ENCODE data around the gene ZNF669.

The ZNF669 gene

DNA sequence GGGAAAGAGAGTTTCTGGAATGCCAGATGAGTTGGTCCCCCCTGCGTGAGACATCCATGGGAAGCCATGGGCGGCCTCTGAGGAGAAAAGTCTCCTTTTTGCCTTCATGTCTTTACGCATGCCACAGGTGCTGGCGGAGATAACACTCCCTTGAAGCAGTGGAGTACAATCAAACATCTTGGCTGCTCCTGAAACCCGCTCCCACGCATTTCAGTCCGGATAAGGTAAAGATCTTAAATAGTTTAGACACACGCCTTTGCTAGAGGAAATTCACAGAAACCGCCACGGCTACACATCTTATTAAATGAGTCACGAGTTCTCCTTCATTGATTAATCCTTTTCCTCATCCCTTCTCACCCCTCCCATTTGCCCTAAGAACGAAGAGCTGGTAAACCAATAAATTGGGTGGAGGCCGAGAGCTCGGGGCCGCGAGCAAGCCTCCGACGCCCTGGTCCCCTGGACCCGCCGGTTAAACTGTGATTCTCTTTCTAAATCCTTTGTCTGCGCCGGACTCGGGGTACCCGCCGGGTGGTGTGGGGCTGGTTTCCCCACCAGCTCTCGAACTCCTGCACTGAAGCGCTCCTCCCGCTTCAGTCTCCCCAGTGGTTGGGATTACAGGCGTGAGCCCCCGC, 6.6 kb upstream of the ZNF669 start:
- FAIRE-seq = no peak

DNA sequence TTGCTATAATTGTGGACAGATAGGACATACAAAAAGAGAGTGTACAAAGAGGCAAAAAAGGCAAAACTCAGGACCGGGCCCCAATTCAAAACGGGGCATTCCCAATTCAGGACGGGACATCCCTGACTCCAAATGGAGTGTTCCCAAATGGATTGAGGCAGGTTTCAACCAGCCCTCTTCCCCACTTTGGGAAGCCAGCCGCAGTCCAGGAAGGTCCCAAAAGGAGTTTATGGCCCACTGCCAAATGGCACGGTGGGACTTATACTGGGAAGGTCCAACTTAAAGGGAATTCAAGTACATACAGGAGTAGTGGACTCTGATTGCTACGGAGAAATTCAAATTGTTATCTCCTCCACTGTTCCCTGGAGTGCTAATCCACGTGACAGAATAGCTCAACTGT, 3.5 kb upstream of the ZNF669 start:
- FAIRE-seq = no peak

DNA sequence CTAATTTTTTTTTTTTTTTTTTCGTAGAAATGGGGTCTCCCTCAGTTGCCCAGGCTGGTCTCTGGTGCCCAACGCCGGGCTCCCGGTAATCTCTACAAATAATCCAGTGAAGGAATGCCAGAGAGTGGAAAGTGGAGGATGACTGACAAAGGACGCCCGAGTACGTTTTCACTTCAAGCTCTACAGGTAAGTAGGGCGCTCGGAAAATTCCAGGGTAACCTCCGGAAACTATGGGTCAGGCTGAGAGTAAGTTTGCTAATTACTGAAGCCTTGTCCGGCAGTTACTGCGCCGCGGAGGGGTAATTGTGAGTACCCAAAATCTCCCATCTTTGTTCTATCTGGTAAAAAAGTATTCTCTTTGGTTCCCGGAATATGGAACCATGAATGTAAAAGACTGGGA, 1.8 kb upstream of the ZNF669 start:
- no peak for FAIRE-seq

DNA sequence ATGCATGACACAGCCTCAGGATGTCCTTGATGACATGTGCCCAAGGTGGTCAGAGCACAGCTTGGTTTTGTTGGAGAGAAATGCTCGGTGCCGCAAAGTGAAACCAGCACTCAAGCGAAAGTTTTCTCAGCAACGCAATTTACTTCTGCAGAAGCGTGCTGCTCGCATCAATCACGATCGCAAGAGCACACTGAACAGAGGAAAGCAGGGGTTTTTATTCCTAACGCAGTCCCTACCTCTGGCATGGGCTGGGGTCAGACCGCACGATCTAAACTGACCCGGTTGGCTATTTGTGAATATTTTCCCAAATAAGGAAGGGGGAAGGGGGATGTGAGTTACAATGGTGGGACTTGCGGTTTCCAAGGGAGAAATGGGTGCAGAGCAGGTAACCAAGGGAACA, 809 bp upstream of the ZNF669 start:
- no peak for FAIRE-seq

DNA sequence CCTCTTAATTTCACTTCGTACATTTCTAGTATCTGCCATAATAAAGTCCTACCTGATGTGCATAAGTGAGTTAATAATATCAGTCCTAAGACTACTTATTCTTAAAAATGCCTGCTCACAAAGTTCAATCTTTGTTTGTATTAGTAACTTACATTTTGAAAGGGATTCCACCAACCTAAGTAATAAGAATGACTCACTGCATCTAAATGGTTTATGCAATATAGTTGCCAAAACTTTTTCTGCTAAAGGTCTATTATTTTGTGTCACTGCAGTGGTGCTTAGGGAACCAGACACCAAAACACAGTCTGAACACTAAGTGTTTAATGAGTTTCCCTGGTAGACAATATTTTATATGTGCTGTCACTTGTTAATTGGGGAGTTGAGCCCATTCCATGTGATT, 1.8 kb downstream of the ZNF669 start:
- FAIRE-seq = no peak

DNA sequence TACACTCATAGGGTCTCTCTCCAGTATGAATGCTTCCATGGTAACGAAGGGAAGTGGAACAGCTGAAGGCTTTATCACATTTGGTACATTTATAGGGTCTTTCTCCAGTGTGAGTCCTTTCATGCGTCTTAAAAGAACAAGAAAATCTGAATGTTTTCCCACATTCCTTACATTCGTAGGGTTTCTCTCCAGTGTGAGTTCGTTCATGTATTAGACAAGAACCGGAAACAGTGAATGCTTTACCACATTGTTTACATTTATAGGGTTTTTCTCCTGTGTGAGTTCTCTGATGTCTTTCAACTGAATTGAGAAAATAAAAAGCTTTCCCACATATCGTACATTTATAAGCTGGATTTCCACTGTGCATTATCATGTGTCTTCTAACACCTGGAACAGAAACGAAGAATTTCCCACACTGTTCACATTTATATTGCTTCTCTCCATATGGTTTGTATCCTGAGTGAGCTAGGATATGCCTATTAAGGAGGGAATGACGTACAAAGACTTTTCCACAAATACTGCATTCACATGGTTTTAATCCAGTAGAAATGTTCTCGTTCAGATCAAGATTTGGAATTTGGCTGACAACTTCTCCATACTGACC, 3.4 kb downstream of the ZNF669 start:
- no peak for FAIRE-seq

DNA sequence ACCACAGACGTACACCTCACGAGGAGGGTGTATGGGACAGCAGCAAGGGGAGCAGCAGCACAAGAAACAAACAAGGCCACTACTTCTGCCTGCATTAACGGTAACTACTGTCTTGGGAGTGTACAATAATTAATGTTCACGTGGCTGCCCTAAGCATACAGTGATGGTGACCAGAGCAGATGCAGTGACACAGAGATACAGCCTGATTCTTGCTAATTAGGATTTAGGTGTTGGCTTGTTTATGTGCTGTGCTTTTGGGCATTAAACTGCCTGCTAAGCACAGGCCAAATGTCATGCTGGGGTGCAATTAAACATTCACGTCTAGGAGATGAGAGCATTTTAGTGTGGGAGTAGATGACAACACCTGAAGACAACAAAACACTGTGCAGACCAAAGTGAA, 7.2 kb downstream of the ZNF669 start:
- FAIRE-seq = no peak

DNA sequence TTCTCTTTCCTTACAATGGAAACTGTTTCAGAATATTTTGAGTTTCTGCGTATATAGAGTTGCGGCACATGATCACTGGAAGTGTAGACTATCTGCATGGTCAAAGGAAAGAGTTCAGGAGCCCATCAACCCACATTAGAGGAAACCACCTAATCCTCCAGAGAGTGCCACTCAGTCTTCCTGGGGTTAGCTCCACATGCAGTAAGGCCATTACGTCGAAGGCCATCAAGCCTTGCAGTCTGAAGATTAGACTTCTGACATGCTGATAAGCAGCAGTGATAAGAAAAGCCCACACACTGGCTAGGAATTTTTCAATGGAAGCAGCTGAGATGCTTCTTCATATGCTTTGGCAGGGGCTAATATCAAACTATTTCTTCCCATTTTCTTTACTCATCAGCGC, 7.6 kb downstream of the ZNF669 start:
- FAIRE-seq = no peak

DNA sequence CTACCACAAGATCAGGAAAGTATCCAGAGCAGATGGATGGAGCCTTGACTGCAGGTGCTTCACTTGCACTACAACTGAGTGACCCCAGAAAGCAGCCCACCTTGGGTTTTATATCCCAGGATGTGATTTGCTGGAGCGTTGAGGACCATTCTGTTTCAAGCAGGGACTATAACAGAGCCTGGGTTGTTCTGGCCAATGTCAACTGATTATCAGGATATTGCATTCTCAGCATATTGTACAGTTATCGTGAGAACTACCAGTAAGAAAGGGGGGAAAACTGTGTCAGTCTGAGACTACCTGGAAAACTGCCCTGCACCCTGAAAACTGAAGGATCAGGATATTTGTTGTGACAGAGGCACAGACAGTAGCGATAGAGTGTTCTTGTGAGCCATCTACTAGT, 8.0 kb downstream of the ZNF669 start:
- FAIRE-seq = no peak

DNA sequence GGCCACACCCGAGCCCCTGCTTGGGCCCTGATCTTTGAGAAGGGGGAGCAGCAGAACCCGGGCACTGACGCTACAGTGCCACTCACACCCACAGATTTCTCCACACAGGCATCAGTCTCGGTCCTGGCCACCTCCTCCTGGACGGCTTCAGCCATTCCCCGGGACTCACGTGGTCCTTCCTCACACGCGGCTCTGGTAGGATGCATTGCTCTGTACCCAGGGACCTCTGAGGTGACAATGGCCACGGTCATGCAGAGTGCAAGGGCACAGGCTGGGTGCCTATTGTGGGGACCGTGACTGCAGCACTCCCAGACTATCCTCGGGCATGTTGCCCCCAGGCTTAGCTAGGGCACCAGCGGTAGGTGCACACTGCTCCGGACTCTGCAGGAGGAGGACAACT, 13.7 kb downstream of the ZNF669 start:
- FAIRE-seq = no peak

DNA sequence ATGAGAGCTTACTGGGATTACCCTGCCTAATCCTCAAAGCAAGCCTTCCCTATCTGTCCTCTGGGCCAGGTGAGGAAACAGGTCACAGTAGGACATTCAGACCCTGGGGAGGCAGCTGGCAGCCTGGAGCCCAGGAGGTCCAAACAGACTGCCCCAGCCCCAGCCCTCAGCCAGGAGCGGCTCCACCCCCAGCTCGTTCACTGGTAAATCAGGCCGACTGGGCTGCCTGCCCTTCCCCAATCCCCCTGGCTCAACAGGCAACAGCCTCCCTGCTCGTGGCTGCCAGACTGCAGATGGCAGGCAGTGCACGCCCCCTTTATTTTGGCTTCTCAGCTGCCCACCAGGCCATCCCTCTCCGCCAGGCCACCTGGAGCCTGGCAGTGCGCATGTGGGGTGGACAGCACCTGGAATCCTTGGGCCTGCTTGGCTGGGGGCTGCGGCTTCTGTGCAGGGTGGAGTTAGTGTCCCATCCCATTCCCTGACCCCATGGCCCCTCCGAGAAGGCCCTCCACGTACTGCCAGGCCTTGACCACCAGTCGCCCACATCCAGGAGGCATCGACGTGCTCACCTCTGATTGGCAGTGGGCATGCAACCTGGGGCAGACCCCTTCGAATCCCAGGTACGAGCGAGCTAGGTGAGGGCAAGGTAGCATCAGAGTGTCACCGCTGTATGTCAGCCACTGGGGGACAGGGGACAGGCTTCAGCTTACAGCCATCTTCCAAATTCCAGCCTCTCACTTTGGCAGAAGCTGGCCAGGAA, 14.4 kb downstream of the ZNF669 start:
- no peak for FAIRE-seq

DNA sequence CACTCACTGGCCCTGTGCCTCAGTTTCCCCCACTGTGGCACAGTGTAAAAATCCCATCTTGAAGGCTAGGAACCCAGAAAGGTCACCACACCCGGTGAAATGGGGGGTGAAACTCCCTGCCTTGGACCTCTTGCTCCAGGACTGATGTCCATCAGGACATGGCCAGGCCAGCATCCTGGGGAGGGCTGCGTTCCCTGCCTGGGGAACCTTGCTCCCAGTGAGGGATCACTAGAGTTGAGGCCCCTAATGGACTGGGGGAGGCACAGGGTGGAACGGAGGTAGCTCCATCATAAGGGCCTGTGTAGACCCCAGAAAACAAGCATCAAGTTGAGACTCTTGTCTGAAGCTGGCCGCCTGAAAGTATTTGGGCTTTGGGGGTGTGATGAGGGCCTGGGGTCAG, 15.2 kb downstream of the ZNF669 start:
- FAIRE-seq = no peak

DNA sequence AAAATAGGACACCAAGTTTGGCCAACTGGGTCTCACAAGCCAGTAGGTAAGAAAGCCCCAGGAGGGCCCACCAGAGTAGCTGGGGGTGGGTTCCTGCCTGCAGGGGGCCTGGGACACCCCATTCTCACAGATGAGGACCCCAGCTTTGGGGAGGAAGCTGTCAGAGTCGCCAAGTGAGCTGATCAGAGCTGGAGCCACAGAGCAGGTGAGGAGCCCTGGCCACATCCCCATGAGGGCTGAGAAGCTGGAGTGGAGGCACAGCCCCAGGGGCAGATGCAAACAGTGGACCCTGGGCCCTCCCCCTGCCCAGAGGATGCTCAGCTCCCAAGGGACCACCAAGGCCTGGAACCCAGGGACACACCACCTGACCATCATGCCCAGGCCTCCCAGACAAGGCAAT, 16.9 kb downstream of the ZNF669 start:
- FAIRE-seq = no peak

DNA sequence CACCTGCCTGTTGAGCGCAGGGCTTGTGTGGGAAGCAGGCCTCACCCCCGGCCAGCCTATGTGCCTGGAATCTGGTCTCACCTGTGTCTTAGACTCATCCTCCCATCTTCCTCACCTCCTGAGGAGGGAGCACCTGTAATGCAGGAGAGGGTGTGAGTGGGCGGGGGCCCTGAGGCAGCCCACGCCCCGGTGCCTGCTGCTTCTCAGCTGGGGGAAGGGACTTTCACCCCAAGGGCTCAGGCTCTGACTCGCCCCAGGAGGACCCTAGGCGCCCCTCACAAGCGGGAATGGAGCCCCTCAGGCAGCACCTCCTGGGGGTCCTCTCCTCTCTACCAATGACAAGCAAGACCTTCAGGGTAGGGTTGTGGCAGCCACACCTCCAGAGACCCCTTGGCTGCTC, 18.8 kb downstream of the ZNF669 start:
- FAIRE-seq = no peak

DNA sequence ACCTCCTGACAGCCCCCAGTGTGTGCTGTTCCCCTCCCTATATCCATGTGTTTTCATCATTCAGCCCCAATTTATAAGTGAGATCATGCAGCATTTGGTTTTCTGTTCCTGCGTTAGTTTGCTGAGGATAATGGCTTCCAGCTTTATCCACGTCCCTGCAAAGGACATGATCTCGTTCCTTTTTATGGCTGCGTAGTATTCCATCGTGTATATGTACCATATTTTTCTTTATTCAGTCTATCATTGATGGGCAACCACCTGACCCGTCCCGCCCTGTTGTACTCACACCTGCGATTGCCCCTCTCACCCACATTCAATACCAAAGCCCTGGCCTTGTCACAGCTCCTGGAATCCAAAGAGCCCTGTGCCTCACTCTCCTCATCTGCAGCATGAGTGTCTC, 19.4 kb downstream of the ZNF669 start:
- FAIRE-seq = no peak

DNA sequence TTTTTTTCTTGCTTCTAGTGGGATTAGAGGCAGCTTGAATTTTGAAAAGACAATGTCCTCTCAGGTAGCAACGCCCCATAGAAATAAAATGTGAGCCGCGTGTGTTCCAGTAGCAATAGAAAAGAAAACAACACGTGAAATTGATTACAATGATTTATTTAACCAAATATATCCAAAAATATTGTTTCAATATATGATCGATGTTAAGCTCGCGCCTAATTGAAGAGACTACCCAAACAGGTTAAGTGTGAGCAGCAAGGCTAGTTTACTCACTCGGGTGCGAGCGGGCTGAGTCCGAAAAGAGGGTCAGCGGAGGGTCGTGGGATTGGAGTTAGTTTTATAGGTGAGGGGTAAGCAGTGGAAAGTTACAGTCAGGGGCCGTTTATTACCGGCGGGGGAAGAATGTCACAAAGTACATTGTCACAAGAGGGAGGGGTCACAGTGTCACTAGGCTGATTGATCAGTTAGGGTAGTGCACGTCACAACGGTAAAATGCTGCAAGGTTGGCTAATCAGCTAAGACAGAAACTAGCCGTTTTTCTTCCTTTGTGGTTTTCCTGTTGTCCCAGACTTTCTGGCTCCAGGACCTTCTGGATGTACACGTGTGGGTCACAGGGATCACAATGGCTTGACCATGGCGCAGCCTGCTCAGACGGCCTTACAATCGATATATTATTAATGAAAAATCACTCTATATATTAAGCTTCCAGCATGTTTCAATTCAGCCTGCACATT, 24.8 kb downstream of the ZNF669 start:
- FAIRE-seq = no peak

DNA sequence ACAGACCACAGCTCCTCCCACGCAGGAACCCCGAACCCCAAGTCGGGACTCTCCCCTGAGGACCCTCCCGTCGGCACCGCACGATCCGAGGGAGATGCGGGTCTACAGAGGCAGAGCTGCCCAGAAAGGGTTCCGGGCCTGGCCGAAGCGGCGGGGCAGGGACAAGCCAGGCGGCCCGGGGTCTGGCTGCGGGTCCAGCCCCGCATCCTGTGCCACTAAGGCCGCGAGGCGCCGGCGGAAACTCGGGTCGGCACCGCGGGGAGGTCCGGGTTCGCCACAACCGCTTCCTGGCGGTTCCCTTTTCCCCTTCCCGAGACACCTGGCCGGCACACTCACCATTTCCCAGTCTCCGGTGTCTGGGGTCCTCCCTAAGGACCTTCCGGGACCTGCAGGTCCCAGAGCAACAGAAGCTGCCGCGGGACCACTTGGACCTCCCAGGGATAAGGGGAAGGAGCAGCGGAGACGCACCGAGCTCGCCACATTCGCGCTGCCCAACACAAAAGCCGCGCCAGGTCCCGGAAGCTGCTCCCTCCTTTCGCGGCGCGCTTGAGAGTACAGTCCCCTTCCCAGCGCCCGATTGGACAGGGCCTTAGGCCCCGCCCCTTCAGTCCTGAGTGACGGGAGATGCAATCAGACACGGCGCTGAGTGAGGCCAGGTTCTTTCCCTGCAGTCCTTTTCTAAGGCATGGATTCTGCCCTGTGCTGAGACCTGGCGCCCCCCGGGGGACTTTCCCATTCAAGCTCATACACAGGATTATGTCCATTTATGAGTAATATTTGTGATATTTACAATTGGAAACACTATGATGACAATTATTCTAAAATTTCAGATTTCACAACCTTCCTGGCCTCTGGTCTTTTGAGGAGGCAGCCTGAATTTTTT, 25.7 kb downstream of the ZNF669 start, which contains the start of gene ZNF670:
Gene ZNF670 (minus strand): TSS at position 554 of the 883 bp plus-strand sequence. CDS start 215 bp downstream, at position 339.
- FAIRE-seq = no peak

DNA sequence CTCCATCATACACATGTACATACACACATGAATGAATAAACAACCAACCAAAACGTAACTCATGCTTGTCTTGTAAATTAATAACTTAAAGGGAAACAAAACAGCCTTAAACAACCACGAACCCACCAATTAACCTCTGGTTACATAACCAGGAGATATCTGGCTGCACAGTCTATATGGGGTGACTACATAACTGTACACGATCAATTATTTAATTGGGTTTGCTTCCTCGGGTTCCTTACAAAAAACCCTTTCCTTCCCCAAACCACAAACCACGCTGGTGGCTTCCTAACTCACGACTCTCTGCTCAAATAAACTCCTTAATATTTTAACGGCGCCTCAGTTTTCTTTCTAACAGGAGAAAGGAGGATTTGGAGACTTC, 26.3 kb downstream of the ZNF669 start:
- FAIRE-seq = no peak

DNA sequence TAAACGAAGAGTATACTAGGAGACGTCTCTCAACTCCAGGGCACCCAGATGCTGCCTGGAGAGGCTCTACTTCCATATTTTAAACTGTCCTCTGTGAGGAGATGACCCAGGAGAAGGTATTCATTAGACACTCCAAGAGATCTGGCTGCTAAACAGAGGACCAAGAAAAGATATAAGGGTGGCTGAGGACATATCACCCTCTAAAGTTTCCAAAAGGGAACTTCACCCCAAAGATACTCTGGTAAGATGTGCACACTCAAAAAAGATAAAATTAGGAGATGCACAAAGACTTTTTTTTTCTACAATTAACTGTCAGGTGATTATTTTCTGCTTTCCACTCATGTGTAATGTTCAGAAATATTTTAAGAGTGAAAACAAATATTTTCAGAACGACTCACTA, 26.9 kb downstream of the ZNF669 start:
- FAIRE-seq = no peak

DNA sequence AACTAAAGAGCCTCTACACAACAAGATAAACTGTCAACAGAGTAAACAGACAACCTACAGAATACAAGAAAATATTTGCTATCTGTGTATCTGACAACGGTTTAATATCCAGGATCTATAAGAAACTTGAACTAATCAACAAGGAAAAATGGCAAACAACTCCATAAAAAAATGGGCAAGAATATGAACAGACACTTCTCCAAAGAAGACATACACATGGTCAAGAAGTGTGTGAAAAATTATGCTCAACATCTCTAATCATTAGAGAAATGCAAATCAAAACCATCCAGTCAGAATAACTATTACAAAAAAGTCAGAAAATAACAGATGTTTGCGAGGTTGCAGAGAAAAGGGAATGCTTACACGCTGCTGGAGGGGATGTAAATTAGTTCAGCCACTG, 33.5 kb downstream of the ZNF669 start:
- no peak for FAIRE-seq

DNA sequence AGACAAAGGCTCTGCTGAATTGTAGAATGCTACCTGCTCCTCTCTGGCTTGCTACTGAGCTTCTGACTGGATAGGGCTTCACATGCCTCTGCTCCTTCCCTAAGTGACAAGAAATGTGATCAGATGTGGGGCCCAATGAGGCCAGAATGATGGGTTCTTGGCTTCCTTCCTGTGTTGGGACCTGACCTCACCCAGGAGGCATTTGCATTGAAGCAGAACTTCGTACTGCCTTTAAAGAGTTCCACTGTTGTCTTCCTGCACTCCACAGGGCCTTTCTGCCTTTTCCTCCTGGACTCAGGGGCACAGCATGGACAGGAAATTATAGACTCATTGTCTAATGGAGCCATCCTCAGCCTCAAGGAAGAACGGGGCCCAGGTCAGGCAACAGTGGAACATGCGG, 39.9 kb downstream of the ZNF669 start:
- no peak for FAIRE-seq

DNA sequence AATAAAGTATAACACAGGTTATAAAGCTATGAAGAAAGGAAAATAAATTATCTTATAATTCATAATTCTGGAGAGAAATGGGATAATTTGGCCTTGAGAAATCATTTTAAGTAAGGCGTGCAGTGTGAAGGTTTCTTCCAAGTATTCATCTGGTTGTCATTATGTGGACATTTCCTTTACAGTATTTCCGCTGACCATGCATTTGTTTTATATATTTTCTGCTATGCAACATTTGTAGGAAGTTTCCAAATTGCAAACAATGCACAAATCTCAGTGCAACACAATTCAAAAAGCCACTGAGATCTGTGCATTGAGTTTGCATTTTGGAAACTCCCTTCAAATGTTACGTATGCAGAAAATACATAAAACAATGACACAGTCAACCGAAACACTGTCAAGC, 43.4 kb downstream of the ZNF669 start:
- no peak for FAIRE-seq

DNA sequence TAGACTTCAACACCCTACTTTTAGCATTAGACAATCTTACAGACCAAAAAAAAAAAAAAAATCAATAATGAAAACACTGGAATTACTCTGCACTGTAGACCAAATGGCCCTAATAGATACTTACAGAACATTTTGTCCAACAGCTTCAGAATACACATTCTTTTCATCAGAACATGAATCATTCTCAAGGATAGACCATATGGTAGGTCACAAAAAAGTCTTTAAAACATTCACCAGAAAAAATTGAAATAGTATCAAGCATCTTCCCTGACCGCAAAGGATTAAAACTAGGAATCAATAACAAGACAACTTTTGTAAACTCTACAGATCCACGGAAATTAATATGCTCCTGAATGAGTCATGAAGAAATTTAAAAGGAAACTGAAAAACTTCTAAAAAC, 48.1 kb downstream of the ZNF669 start:
- FAIRE-seq = no peak

All from islet of Langerhans (tissue), 1 donor.